ENCODE measurements around the gene ADAMTS2.

ADAMTS2 gene

DNA sequence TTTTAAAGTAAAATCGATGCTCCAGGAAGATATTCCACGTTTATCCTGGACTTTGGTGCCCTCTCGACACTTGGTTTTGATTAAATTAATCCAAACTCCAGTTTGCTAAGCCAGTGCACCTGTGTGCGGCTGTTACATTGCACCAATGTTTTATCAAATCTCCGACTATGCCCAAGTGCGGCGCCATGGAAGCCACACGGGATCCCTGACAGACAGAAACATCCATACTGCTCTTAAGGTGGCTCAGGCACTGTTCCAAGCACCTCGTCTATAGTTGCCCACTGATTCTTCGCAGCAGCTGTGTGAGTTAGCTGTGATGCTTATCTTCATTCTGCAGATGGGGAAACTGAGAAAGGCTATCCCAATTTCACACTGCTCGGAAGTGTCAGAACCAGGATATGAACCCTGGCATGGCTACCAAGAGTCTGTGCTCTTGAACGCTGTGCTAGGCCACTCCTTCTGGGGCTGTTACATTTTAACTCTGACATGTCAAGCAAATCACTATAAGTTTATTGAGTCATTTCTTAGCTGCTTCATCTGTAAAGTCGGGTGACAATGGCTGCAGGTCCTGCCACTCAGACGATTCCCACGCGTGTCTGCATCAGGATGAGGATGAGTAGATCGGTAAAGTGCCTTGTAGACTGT, 113.0 kb downstream of the ADAMTS2 start:
- no peak for DNase-seq (ENCODE audit: low read depth in 2 of 2)

DNA sequence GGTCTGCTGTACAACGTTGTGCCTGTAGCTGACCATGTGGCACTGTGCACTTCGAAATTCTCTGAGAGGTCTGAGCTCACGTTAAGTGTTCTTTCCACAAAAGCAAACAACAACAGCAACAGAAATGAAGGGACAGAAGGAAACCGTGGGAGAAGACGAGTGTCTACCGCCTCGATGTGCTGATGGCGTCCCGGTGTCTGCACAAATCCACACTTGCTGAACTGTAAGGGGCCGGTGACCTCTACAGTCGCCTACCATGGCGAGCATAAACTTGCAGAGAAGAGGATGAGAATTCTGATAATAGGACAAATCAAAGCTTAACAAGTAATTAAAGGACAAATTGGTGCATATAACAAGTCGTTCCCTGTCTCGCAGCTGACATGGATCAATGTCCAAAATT, 114.0 kb downstream of the ADAMTS2 start:
- no peak for DNase-seq (ENCODE audit: low read depth in 2 of 2)

DNA sequence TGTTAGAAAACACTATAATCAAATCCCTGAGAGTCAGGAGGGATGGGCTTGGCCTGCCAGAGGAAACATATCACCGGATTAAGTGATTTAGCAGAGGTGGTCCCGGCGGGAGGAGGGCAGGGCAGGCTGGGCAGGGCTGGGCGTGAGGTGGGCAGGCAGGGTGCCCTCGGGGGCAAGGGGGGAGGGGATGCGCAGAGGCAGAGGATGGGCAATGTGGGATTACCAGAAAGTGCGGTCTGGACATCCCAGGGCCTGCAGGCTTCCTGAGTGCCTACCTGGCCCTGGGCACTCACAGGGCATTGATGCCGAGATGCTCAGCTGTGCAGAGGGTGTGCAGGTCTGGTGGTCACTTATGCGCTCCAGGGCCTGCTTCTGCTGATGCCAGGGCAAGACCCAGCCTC, 115.2 kb downstream of the ADAMTS2 start:
- no peak for DNase-seq (ENCODE audit: low read depth in 2 of 2)

DNA sequence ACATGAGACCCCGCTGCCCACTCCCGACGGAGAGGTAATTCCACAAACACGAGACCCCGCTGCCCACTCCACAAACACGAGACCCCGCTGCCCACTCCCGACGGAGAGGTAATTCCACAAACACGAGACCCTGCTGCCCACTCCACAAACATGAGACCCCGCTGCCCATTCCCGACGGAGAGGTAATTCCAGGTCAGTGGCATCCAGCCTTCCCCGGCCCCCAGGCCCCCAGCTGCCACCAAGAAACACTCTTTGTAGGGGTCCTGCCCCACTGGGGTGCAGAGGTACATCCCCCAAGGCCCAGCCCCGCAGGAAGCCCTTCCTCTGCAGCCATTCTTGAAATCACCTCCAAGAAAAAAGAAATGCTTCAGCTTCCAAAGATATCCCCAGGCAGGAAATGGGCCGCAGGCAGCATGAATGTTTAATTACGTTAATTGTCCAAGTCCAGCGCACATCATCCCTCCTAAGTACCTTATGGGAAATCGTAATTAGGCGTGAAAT, 115.9 kb downstream of the ADAMTS2 start:
- no peak for DNase-seq (ENCODE audit: low read depth in 2 of 2)

DNA sequence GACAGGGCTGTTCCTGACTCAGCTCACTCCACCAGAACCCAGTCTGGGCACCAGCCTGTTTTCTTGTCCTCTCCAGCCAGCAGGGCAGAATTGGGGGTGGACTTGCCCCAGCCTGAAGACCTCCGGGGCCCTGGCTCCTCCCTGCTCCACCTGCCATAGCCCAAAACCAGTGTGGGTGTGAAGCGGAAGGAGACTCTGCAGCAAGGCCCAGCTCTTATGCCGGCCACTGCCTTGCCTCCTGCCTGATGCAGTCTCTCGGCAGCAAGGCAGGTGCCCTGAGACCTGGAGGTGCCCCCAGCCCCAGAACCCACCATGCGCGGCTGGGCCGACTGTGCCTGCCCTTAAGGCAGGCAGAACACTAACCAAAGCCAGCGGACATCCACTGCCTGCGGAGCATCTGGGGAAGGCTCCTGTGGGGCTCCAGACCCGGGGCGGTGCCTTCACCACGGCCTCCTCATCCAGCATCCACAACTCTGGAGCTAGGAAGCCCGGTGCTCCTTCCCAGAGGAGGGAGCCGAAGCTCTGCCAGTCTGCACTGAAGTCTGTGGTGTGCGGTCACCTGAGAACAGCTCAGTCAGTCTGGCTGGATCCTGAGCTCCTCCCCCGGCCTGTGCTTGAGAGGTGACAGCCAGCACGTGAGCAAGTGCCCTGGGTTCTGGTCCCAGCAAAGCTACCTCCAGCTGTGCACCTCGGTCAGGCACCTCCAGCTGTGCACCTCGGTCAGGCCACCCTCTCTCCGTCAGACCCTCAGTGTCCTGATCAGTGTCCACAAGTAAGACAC, 116.7 kb downstream of the ADAMTS2 start:
- DNase-seq (ENCODE audit: low read depth in 2 of 2), result no peak

DNA sequence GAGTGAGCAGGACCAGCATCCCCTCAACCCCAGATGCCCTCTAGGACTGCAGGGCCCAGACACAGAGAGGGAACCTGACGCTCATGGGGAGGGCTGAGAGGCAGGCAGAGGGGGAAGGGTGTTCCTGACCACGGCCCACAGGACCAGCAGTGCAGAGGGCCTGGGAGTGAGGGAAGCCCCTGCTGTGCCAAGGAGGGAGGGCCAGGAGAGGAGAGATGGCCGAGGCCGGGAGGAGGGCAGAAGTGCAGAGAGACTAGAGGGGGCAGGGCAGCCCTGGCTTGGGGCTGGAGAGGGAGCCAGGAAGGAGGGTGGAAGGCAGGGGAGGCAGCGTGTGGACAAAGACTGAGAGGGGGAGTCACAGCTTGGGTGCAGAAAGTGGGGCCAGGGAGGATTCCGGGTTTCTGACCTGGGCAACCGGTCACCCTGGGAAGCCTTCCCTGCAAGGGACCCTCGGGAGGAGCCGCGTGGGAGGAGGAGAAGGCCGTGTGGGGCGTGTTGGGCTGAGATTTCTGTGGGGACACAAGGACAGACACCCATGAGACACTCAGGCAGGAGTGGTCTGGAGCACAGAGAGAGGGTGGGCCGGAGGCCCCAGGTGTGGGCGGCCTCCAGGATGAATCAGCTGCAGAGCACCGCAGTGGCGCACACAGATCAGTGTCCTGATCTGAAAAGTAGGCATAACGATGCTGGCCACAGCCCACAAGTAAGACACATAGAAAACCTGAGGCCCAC, 117.5 kb downstream of the ADAMTS2 start:
- no peak for DNase-seq (ENCODE audit: low read depth in 2 of 2)

DNA sequence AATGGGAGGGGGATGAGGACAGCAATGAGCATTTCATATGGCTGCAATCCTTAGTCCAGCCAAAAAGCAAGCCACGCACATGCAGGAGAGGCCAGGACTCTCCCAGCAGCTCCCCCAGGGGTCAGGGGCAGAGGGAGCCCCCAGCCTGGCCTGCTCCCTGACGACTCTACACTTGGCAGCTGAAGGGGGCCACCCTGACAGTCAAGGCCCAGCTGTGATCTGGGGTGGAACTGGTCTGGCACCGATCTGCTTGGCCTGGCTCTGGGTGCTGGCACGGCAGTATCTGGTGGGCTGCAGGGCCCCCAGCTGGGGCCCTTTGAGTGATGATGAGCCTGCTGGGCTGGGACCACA, 118.1 kb downstream of the ADAMTS2 start:
- no peak for DNase-seq (ENCODE audit: low read depth in 2 of 2)

DNA sequence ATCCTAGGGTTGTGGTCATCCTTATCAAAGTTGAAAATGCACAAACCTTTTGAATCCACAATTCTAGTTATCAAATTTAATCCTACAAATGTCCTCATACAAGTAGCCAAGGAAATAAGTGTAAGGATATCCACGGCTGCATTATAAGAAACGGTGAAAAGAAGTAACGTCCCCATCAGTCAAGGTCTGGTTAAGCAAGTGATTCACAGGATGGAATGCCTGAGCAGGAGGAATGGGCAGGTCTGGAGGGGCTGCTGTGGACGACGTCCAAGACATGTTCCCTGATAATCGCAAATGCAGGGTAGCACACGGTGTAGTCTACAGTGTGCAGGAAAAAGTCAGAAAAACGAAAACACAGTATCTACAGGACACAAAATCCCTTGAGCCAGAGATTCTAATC, 118.6 kb downstream of the ADAMTS2 start:
- no peak for DNase-seq (ENCODE audit: low read depth in 2 of 2)

DNA sequence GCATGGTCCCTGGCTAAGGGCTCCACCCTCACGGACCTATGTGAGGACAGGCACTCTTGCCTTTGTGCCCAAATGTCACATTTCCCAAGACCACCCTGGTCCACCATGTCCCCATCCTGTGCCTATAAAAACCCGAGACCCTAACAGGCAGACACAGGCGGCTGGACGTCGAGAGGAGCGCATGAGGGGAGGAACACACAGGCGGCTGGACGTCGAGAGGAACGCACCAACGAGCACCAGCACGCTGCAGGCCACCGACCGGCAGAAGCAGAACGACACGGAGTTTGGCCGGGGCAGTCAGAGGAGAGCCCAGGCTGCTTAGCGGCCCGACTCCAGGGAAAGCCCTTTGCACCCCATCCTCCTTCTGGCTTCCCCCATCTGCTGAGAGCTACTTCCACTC, 119.9 kb downstream of the ADAMTS2 start:
- DNase-seq (ENCODE audit: low read depth in 2 of 2), result no peak

DNA sequence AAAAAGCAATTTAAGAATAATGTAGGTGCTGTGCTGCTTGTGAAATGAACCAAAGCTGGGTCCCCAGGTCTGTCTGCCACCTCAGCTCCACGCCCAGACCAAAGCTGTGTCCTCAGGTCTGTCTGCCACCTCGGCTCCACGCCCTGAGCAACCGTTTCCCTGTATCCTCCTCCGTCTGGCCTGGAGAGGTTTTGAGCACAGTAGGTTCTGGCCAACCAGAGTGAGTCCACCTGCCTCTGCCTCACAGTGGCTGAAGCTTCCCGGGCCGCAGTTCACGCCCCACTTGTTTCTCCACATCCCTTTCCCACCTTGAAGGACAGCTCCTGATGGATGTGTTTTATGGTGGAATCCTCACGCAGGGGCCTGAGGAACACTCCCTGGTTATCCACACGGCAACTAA, 120.5 kb downstream of the ADAMTS2 start:
- no peak for DNase-seq (ENCODE audit: low read depth in 2 of 2)

DNA sequence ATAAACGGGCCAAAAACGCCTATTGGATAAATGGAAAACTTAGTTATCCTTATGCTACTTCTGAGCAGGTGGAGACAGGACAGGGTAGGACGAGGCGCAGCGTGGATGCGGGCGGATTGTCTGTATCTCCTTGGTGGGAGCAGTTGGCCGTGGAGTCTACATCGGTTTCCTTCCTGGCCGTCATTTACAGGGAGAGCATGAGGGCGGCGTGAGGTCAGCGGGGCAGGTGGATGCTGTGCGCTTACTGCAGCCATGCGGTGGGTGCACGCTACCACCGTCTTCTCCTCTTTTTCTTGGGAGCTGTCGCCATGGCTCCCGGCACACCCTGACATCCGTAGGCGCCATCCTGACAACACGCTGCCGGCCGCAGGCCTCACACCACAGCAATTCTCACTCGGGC, 121.3 kb downstream of the ADAMTS2 start:
- DNase-seq (ENCODE audit: low read depth in 2 of 2), result no peak

DNA sequence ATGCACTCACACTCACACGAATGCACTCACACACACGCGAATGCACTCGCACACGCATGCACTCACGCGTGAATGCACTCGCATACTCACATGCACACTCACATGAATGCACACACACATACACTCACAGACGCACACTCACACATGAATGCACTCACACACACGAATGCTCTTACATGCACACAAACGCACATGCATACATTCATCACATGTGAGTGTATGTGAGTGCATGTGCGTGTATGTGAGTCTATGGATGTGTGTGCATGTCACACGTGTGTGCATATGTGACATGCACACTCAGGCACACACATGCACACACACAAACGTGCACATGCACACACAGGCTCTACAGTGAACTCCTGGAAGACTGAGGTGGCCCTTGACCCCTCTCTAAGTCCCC, 121.7 kb downstream of the ADAMTS2 start:
- DNase-seq (ENCODE audit: low read depth in 2 of 2), result no peak

DNA sequence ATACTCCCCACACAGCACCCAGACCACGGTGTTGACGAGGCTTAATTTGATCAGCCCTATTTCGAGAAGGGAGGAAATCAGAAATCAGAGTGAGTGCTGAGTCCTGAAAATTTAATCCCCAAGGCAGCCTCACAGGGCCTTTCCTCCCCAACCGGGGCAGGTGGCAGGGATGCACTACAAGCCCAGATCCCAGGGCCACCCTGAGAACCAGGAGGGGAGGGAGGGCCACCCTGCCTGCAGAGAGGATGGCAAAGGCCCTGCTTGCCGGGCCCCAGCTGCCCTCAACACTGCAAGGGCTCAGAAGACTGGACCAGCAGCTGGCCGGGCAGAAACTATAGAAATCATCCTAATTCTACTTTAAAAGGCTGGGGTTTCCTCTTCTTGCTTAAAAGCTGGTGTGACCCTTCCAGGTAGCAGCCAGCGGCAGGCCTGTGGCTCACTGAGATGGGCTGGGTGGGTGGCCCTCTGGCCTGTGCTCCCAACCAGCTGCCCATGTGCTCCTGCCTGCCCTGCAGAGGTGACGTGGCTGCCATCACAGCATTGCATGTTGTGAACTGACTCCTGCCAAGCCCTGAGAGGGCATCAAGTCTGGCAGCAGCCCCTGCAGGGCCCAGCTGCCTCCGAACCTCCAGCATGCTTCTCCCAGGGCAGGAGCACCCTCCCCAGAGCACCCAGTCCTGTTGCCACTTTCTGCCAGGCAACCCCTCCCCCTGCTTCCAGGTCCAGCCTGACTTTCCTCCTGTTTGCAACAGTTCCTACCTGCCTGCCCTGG, 122.8 kb downstream of the ADAMTS2 start:
- DNase-seq (ENCODE audit: low read depth in 2 of 2), result no peak

DNA sequence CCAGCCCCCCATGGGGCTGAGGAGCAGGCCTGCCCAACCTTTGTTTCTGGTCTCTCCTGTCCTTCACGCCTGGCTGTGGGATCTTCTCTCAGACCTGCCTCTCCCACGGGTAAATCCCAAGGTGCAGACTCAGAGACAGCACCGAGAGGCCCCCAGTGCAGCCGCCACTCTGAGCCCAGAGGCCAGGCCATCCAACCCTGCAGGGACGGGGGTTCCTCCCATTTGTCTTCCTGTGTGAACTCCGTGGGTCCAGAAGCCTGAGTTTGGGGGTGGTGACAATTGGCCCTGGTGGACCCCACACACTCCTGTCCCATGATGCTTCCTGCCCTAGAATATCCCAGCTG, 123.4 kb downstream of the ADAMTS2 start:
- no peak for DNase-seq (ENCODE audit: low read depth in 2 of 2)

DNA sequence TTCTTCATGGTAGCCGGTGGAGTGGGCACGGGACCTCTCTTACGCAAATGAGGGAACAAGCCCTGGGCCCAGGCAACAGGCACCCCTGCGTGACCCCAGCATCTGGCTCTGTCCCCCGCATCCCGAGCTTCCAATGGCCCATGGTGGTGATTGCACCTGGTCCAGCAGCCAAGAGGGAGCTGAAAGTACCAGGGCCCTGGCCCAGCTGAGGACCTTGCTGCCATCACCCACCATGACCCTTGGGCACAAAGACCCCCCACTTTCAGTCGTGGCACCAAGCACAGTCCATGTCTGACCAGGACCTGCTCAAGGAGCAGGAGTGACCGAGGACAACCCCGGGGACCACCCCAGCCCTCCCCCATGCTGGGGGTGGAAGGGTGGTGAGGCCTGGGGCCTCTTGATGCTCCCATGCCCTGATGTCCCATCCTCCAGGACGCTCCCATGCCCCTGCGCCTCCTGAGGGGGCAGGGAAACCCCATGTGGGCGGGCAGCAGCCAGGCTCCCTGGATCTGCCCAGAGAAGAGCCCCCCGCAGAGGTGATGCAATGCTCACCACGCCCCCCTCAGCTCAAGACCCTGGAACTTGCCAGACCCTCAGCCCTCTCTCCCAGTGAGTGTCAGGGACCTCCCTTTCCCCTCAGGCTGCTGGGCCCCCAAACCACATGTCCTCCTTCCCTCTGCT, 123.9 kb downstream of the ADAMTS2 start:
- no peak for DNase-seq (ENCODE audit: low read depth in 2 of 2)

DNA sequence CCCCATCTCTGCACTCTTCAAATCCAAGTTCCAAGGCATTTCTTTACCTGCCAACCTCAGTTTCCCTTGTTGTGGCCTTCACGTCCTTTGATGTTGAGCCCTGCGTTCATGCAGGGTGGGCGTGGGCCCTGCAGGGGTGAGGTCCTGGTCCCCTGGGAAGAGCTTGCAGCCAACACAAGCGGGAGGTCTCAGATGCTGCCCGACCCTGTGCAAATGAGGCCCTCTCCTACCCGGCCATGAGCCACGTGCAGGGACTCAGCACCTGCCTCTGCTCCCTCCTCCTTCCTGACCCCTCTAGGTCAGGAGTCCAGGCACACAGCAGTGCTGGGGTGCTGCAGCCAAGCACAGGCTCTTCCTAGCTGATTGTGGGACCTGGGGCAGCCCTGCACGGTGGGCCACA, 124.5 kb downstream of the ADAMTS2 start:
- no peak for DNase-seq (ENCODE audit: low read depth in 2 of 2)

DNA sequence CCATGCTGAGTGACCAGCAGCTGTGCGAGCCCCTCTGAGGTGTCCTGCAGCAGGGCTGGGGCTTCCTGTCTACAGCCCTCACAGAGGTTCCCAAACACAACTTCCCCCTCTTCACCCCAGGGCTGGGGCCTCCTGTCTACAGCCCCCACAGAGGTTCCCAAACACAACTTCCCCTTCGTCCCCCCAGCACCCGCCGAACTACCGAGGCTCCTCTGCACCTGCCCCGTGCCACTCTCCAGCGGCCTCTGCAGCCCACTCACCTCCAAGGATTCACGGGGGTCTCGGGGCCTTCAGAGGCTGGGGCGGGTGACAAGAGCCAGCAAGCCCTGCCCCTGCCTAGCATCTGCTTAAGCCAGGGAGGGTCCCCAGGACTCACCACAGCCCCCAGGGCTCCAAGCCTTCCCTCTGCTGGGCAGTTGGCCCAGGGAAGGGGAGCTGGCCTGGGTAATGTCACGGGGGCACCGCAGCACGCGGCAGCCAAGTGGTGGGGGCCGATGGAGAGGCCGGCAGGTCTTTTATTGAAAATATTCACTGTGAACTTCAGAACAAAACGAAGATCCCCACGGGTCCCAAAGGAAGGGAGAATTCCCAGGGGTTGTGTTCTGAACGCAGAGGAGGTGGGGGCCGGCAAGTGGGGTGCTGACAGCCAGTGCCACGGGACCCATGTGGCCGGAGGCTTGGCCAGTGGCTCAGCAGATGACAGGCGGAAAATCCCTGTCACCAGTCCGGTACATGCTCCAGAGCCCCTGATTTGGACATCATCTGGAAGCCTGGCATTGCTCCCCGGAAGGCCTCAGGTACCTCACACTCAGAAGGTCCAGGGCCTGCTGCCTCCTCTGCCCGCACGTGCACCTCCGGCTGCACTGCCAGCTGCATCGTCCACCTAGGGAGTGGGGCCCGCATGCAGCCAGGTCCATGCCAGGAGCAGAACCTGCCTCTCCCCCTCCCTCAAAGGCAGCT, 125.3 kb downstream of the ADAMTS2 start:
- no peak for DNase-seq (ENCODE audit: low read depth in 2 of 2)

DNA sequence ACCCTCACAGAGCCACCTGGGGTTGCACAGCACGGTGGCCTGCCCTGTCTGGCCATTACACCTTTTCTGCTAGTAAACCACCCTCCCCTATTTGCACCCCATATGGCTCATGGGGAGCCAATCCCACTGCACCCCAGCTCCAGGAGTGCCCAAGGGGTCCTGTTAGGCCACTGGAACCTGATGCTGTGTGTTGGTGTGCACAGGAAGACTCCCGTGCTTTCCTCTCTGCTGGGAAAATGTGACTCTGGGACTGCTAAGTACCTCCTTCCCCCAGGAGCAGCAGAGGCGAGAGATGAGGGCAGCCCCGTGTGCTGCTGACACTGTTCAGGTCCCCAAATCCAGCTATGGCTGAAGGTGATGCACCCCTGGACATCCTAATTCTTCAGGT, 126.3 kb downstream of the ADAMTS2 start:
- no peak for DNase-seq (ENCODE audit: low read depth in 2 of 2)

DNA sequence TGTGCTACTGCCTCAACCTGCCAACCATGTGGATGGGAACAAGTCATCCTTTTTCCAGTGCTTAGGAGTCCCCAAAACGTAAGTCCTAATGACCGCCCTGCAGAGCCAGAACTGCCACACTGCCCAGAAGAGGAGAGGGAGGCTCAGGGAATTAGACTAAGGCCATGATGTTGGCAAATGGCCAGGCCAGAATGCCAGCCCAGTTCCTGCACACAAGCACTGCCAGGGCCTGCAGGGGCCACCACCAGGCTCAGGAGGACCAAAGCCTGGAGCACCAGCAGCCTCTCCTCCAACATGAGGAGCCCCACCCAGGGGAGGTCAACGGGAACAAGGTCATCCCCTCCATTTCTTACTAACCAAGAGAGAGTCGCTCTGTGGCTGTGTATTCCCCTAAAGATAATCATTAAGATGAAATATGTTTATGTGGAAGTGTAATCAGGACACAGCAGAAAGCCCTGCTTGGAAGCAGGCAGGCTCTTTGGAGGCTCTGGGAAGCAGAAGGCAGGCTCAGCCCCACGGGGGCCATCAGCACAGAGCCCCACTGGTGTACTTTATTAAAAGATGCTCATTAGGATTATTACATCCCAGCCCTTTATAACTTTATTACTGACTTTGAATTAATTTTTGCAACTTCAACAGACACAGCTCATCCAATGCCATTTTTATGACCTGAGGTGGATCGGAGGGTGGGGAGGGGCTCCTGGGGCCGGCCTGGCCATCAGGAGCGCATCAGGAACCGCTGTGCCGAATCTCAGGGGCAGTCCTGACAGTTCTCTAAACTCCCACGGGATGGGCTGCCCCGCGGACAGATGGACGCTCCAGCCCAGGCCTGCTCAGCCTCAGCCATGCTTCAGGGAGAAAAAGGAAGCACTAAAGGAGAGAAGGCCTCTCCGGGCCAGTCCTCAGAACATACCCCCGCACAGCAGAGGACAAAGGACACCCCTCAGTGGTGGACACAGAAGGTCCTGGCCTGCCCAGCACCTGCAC, 127.0 kb downstream of the ADAMTS2 start:
- DNase-seq (ENCODE audit: low read depth in 2 of 2), result no peak

Measured in stimulated activated CD8-positive, alpha-beta memory T cell treated with anti-CD3 and anti-CD28 coated beads, Interleukin-7, amount 100 ng/mL, for 4 hours (primary cell).